GM12892 (cell line): ENCODE measurements around the gene SNED1.
A peak's percentile ranks its signal among the peaks of the same experiment; 100 is the strongest.
"Not testable (repeated sequence)": the region's sequence is repeated elsewhere in the genome, so short reads cannot be mapped to it uniquely, and the experiment has no call there.

Experiments
- DNase-seq: peaks from one replicate; pipeline ENCODE4 v3.0.0; 2011; ENCODE audit not compliant: insufficient read length
- FAIRE-seq: peaks from 2 replicates; lab custom pipeline; 2011; peaks lifted over from hg19 to GRCh38; lab: Jason Lieb, UNC
- POLR2A ChIP-seq: IDR thresholded peaks from 2 replicates; pipeline ENCODE4 v1.6.1; 2011; ENCODE audit warnings: low read depth, low read length, control low read depth
- POLR2AphosphoS5 ChIP-seq: IDR thresholded peaks from 2 replicates; pipeline ENCODE4 v1.6.1; 2011; ENCODE audit warnings: low read depth, low read length, control low read depth
- TAF1 ChIP-seq: IDR thresholded peaks from 2 replicates; pipeline ENCODE4 v1.6.1; 2011; ENCODE audit warnings: low read depth, mild to moderate bottlenecking, control low read depth, low read length, borderline replicate concordance

SNED1 gene

GRCh38 chr2:241084856-241085444 is 86.5 kb downstream of the SNED1 start:
- FAIRE-seq, result no peak
- TF ChIP-seq TAF1 (no peak), POLR2A (no peak), POLR2AphosphoS5 (no peak)
- DNase-seq, result no peak

- DNase-seq, result no peak
- TF ChIP-seq POLR2A, result no peak
- peak; percentile 96 for FAIRE-seq
Measured at GRCh38 chr2:241087420-241088268, 89.2 kb downstream of the SNED1 start.

- no peak for FAIRE-seq
Measured at GRCh38 chr2:241088376-241088775, 90.0 kb downstream of the SNED1 start.

GRCh38 chr2:241088791-241089732 is 90.6 kb downstream of the SNED1 start:
- TF ChIP-seq POLR2AphosphoS5 (no peak), POLR2A (no peak; the same call in 1 of the 2 replicates), TAF1 (no peak)
- FAIRE-seq, result peak; percentile 53
- no peak for DNase-seq

More at GRCh38 chr2:241088376-241088775, 90.0 kb downstream of the SNED1 start:
- no peak for DNase-seq
- TF ChIP-seq TAF1 (no peak), POLR2AphosphoS5 (no peak)

- FAIRE-seq (no peak), DNase-seq (no peak)
- TF ChIP-seq TAF1 (no peak), POLR2A (no peak)
Measured at GRCh38 chr2:241091201-241091600, 92.8 kb downstream of the SNED1 start.

- FAIRE-seq, result no peak
- DNase-seq, result no peak
- TF ChIP-seq TAF1 (no peak), POLR2A (no peak), POLR2AphosphoS5 (0 out of 2 replicates have a peak, but pooled peaks have one; percentile 23)
Measured at GRCh38 chr2:241091734-241092445, 93.5 kb downstream of the SNED1 start.

- FAIRE-seq (no peak), DNase-seq (no peak)
- TF ChIP-seq TAF1 (no peak), POLR2A (no peak), POLR2AphosphoS5 (no peak)
Measured at GRCh38 chr2:241092677-241093076, 94.3 kb downstream of the SNED1 start.

GRCh38 chr2:241093133-241093781 is 94.8 kb downstream of the SNED1 start:
- DNase-seq, result not testable (repeated sequence)
- peak; percentile 44 for FAIRE-seq

- FAIRE-seq, result no peak
- no peak for TF ChIP-seq POLR2AphosphoS5
Measured at GRCh38 chr2:241094172-241094571, 95.8 kb downstream of the SNED1 start.

GRCh38 chr2:241094924-241095420 is 96.6 kb downstream of the SNED1 start:
- no peak for TF ChIP-seq POLR2A
- no peak for TF ChIP-seq TAF1
- TF ChIP-seq POLR2AphosphoS5, result no peak
- FAIRE-seq, result no peak
- DNase-seq, result no peak

More at GRCh38 chr2:241094172-241094571, 95.8 kb downstream of the SNED1 start:
- no peak for DNase-seq
